ENCODE measurements around the gene S1PR2.

S1PR2 gene, protein sequence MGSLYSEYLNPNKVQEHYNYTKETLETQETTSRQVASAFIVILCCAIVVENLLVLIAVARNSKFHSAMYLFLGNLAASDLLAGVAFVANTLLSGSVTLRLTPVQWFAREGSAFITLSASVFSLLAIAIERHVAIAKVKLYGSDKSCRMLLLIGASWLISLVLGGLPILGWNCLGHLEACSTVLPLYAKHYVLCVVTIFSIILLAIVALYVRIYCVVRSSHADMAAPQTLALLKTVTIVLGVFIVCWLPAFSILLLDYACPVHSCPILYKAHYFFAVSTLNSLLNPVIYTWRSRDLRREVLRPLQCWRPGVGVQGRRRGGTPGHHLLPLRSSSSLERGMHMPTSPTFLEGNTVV

GRCh38 chr19:10230861-10231611, at the start of gene S1PR2:
S1PR2 (minus strand) TSS chr19:10231331; CDS start chr19:10224905, 6,426 bp downstream.
- H3K9me3 ChIP-seq (ENCODE audit: control insufficient read depth, insufficient read depth, low read depth, low read length) = no peaks in the 10 kb centered on the region
- peak within 1 kb of the TSS; percentile 74 for H3K9ac ChIP-seq (ENCODE audit: low read length)
- H3K4me3 ChIP-seq (ENCODE audit: low read depth, low read length) = peak within 1 kb of the TSS; percentile 76
- H3K4me1 ChIP-seq (ENCODE audit: control insufficient read depth, insufficient read depth, low read length) = peaks cover 16% of the 10 kb centered on the region
- peak within 1 kb of the TSS; percentile 29; the same call in 1 of the 2 replicates for H3K27ac ChIP-seq (ENCODE audit: low read depth, low read length)
- H3K27me3 ChIP-seq (ENCODE audit: control insufficient read depth, insufficient read depth, low read length) = no peaks in the 10 kb centered on the region
- H3K36me3 ChIP-seq (ENCODE audit: control insufficient read depth, insufficient read depth, low read length) = no peaks in the 10 kb centered on the region

DNA sequence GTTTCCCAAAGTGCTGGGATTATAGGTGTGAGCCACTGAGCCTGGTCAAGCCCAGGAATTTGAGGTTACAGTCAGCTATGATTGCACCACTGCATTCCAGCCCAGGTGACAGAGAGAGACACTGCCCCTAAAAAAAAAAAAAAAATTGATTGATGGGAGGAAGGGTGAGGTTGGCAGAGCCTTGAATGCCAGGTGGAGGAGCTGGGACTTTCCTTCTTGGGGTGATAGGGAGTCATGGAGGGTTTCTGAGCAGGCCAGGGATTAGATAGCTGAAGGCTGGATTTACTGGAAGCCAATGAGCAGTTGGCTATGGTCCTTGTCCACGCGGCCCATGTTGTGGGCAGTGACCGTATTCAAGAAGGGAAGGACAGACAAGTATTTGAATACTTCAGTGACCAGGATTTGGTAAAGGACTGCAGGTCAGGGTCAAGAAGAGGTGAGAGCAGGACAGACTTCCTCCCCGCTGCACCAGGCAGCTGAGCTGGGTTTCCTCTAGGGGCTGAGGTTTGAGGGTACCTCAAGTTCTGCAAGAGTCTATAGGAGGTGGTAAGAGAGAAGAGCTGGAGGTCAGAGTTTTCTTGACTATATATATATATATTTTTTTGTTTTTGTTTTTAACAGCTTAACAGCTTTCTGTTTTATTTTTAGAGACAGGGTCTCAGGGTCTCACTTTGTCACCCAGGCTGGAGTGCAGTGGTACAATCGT, 48.8 kb upstream of the S1PR2 start:
- H3K36me3 ChIP-seq (ENCODE audit: control insufficient read depth, insufficient read depth, low read length) = no peaks in the 10 kb centered on the region
- no peak overlapping the region for H3K9ac ChIP-seq (ENCODE audit: low read length)
- H3K4me3 ChIP-seq (ENCODE audit: low read depth, low read length) = no peak overlapping the region
- H3K27me3 ChIP-seq (ENCODE audit: control insufficient read depth, insufficient read depth, low read length) = no peaks in the 10 kb centered on the region
- H3K9me3 ChIP-seq (ENCODE audit: control insufficient read depth, insufficient read depth, low read depth, low read length) = no peaks in the 10 kb centered on the region
- H3K27ac ChIP-seq (ENCODE audit: low read depth, low read length) = no peak overlapping the region
- H3K4me1 ChIP-seq (ENCODE audit: control insufficient read depth, insufficient read depth, low read length) = no peaks in the 10 kb centered on the region

GRCh38 chr19:10278935-10279334, 47.8 kb upstream of the S1PR2 start:
- no peaks in the 10 kb centered on the region for H3K27me3 ChIP-seq (ENCODE audit: control insufficient read depth, insufficient read depth, low read length)
- no peak overlapping the region for H3K27ac ChIP-seq (ENCODE audit: low read depth, low read length)
- H3K4me3 ChIP-seq (ENCODE audit: low read depth, low read length) = no peak overlapping the region
- no peaks in the 10 kb centered on the region for H3K36me3 ChIP-seq (ENCODE audit: control insufficient read depth, insufficient read depth, low read length)
- H3K9ac ChIP-seq (ENCODE audit: low read length) = no peak overlapping the region
- H3K4me1 ChIP-seq (ENCODE audit: control insufficient read depth, insufficient read depth, low read length) = no peaks in the 10 kb centered on the region
- H3K9me3 ChIP-seq (ENCODE audit: control insufficient read depth, insufficient read depth, low read depth, low read length) = no peaks in the 10 kb centered on the region

GRCh38 chr19:10277795-10278589, 46.9 kb upstream of the S1PR2 start:
- Histone ChIP-seq H3K36me3 (ENCODE audit: control insufficient read depth, insufficient read depth, low read length) (no peaks in the 10 kb centered on the region), H3K4me1 (ENCODE audit: control insufficient read depth, insufficient read depth, low read length) (no peaks in the 10 kb centered on the region), H3K27me3 (ENCODE audit: control insufficient read depth, insufficient read depth, low read length) (0 out of 2 replicates have a peak, but pooled peaks cover under 1% of the 10 kb centered on the region), H3K9ac (ENCODE audit: low read length) (no peak overlapping the region), H3K27ac (ENCODE audit: low read depth, low read length) (no peak overlapping the region), H3K9me3 (ENCODE audit: control insufficient read depth, insufficient read depth, low read depth, low read length) (no peaks in the 10 kb centered on the region), H3K4me3 (ENCODE audit: low read depth, low read length) (no peak overlapping the region)

DNA sequence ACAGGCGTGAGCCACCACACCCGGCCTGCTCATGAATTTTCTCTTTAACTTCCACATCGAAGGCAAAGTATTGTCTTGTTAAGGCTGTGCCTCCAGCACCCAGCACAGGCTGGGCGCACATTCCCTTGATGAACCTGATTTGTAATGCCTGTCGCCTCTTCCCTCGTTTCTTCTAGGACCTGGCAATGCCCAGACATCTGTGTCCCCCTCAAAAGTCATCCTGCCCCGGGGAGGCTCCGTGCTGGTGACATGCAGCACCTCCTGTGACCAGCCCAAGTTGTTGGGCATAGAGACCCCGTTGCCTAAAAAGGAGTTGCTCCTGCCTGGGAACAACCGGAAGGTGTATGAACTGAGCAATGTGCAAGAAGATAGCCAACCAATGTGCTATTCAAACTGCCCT, 43.5 kb upstream of the S1PR2 start:
- Histone ChIP-seq H3K27me3 (ENCODE audit: control insufficient read depth, insufficient read depth, low read length) (peaks cover 33% of the 10 kb centered on the region), H3K4me3 (ENCODE audit: low read depth, low read length) (no peak overlapping the region), H3K27ac (ENCODE audit: low read depth, low read length) (no peak overlapping the region), H3K36me3 (ENCODE audit: control insufficient read depth, insufficient read depth, low read length) (no peaks in the 10 kb centered on the region), H3K9ac (ENCODE audit: low read length) (no peak overlapping the region), H3K9me3 (ENCODE audit: control insufficient read depth, insufficient read depth, low read depth, low read length) (no peaks in the 10 kb centered on the region), H3K4me1 (ENCODE audit: control insufficient read depth, insufficient read depth, low read length) (peaks cover 8% of the 10 kb centered on the region)

GRCh38 chr19:10271543-10272086, 40.5 kb upstream of the S1PR2 start:
- Histone ChIP-seq H3K36me3 (ENCODE audit: control insufficient read depth, insufficient read depth, low read length) (no peaks in the 10 kb centered on the region), H3K27me3 (ENCODE audit: control insufficient read depth, insufficient read depth, low read length) (peaks cover 43% of the 10 kb centered on the region), H3K4me1 (ENCODE audit: control insufficient read depth, insufficient read depth, low read length) (peaks cover 8% of the 10 kb centered on the region), H3K9ac (ENCODE audit: low read length) (no peak overlapping the region), H3K27ac (ENCODE audit: low read depth, low read length) (no peak overlapping the region), H3K9me3 (ENCODE audit: control insufficient read depth, insufficient read depth, low read depth, low read length) (no peaks in the 10 kb centered on the region), H3K4me3 (ENCODE audit: low read depth, low read length) (peak overlapping the region; percentile 52)

DNA sequence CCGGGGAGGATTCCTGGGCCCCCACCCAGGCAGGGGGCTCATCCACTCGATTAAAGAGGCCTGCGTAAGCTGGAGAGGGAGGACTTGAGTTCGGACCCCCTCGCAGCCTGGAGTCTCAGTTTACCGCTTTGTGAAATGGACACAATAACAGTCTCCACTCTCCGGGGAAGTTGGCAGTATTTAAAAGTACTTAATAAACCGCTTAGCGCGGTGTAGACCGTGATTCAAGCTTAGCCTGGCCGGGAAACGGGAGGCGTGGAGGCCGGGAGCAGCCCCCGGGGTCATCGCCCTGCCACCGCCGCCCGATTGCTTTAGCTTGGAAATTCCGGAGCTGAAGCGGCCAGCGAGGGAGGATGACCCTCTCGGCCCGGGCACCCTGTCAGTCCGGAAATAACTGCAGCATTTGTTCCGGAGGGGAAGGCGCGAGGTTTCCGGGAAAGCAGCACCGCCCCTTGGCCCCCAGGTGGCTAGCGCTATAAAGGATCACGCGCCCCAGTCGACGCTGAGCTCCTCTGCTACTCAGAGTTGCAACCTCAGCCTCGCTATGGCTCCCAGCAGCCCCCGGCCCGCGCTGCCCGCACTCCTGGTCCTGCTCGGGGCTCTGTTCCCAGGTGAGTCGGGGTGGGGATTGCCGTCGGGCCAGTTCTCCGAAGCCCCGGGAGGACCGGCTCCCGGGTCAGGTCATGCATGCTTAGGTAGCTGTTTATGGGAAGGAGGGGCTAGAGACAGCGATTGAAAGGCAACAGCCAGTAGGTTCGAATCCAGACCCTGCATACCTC, 39.7 kb upstream of the S1PR2 start, which contains the start of gene ICAM1:
Gene ICAM1 (plus strand): TSS at position 505 of the 779 bp plus-strand sequence. CDS start 40 bp downstream, at position 545.
- no peaks in the 10 kb centered on the region for H3K9me3 ChIP-seq (ENCODE audit: control insufficient read depth, insufficient read depth, low read depth, low read length)
- H3K27me3 ChIP-seq (ENCODE audit: control insufficient read depth, insufficient read depth, low read length) = peaks cover 43% of the 10 kb centered on the region
- H3K4me1 ChIP-seq (ENCODE audit: control insufficient read depth, insufficient read depth, low read length) = peaks cover 8% of the 10 kb centered on the region
- peak within 1 kb of the TSS; percentile 3 for H3K9ac ChIP-seq (ENCODE audit: low read length)
- H3K4me3 ChIP-seq (ENCODE audit: low read depth, low read length) = peak within 1 kb of the TSS; percentile 52
- H3K36me3 ChIP-seq (ENCODE audit: control insufficient read depth, insufficient read depth, low read length) = no peaks in the 10 kb centered on the region
- no peak within 1 kb of the TSS for H3K27ac ChIP-seq (ENCODE audit: low read depth, low read length)

DNA sequence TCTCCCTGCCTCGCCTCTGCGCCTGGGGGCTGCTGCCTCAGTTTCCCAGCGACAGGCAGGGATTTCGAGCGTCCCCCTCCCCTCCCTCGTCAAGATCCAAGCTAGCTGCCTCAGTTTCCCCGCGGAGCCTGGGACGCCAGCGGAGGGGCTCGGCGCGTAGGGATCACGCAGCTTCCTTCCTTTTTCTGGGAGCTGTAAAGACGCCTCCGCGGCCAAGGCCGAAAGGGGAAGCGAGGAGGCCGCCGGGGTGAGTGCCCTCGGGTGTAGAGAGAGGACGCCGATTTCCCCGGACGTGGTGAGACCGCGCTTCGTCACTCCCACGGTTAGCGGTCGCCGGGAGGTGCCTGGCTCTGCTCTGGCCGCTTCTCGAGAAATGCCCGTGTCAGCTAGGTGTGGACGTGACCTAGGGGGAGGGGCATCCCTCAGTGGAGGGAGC, 39.1 kb upstream of the S1PR2 start:
- Histone ChIP-seq H3K27me3 (ENCODE audit: control insufficient read depth, insufficient read depth, low read length) (peaks cover 43% of the 10 kb centered on the region), H3K9ac (ENCODE audit: low read length) (peak overlapping the region; percentile 3), H3K27ac (ENCODE audit: low read depth, low read length) (no peak overlapping the region), H3K4me3 (ENCODE audit: low read depth, low read length) (peak overlapping the region; percentile 52), H3K4me1 (ENCODE audit: control insufficient read depth, insufficient read depth, low read length) (peaks cover 8% of the 10 kb centered on the region), H3K9me3 (ENCODE audit: control insufficient read depth, insufficient read depth, low read depth, low read length) (no peaks in the 10 kb centered on the region), H3K36me3 (ENCODE audit: control insufficient read depth, insufficient read depth, low read length) (no peaks in the 10 kb centered on the region)

GRCh38 chr19:10269333-10270179, 38.4 kb upstream of the S1PR2 start:
- Histone ChIP-seq H3K4me3 (ENCODE audit: low read depth, low read length) (peak overlapping the region; percentile 52), H3K4me1 (ENCODE audit: control insufficient read depth, insufficient read depth, low read length) (peaks cover 8% of the 10 kb centered on the region), H3K36me3 (ENCODE audit: control insufficient read depth, insufficient read depth, low read length) (no peaks in the 10 kb centered on the region), H3K27ac (ENCODE audit: low read depth, low read length) (no peak overlapping the region), H3K27me3 (ENCODE audit: control insufficient read depth, insufficient read depth, low read length) (peaks cover 43% of the 10 kb centered on the region), H3K9ac (ENCODE audit: low read length) (peak overlapping the region; percentile 3), H3K9me3 (ENCODE audit: control insufficient read depth, insufficient read depth, low read depth, low read length) (no peaks in the 10 kb centered on the region)
